GM12801 (cell line): ENCODE measurements around the gene APOC1.

Source experiments
- CTCF ChIP-seq: IDR thresholded peaks from one replicate; pipeline ENCODE4 v1.5.1; 2011; ENCODE audit warnings: control low read depth; ENCODE audit not compliant: insufficient read length; ENCODE audit errors: extremely low read depth

The APOC1 gene

GRCh38 chr19:44961821-44962220, 47.4 kb downstream of the APOC1 start:
- no peak for TF ChIP-seq CTCF

GRCh38 chr19:44968118-44968517, 53.7 kb downstream of the APOC1 start:
- TF ChIP-seq CTCF = no peak

GRCh38 chr19:44968670-44969069, 54.3 kb downstream of the APOC1 start:
- TF ChIP-seq CTCF = no peak
